ENCODE data around the gene CYSRT1.

Gene CYSRT1

GRCh38 chr9:137245450-137246421 lies 20.8 kb downstream of the CYSRT1 start:
- Histone ChIP-seq H3K36me3 (ENCODE audit: control insufficient read depth, low read depth, low read length) (peaks cover 18% of the 10 kb centered on the region), H3K4me3 (ENCODE audit: low read length) (no peak overlapping the region), H3K4me1 (ENCODE audit: control insufficient read depth, low read depth, low read length) (peaks cover 12% of the 10 kb centered on the region), H3K9ac (ENCODE audit: low read length) (no peak overlapping the region), H3K27me3 (ENCODE audit: control insufficient read depth, insufficient read depth, low read length) (peaks cover 4% of the 10 kb centered on the region), H3K27ac (ENCODE audit: low read length) (no peak overlapping the region), H3K9me3 (ENCODE audit: control insufficient read depth, low read depth, low read length) (no peaks in the 10 kb centered on the region)

- no peak overlapping the region for H3K4me3 ChIP-seq (ENCODE audit: low read length)
These were observed 22.4 kb downstream of the CYSRT1 start for GRCh38 chr9:137247135-137247915.

GRCh38 chr9:137247916-137248175 lies 22.9 kb downstream of the CYSRT1 start:
- H3K27ac ChIP-seq (ENCODE audit: low read length), result no peak overlapping the region
- H3K9ac ChIP-seq (ENCODE audit: low read length), result no peak overlapping the region
- no peaks in the 10 kb centered on the region for H3K9me3 ChIP-seq (ENCODE audit: control insufficient read depth, low read depth, low read length)
- H3K36me3 ChIP-seq (ENCODE audit: control insufficient read depth, low read depth, low read length), result peaks cover 9% of the 10 kb centered on the region
- peaks cover 4% of the 10 kb centered on the region for H3K27me3 ChIP-seq (ENCODE audit: control insufficient read depth, insufficient read depth, low read length)
- H3K4me1 ChIP-seq (ENCODE audit: control insufficient read depth, low read depth, low read length), result peaks cover 6% of the 10 kb centered on the region
- no peak overlapping the region for H3K4me3 ChIP-seq (ENCODE audit: low read length)

More at GRCh38 chr9:137247135-137247915, 22.4 kb downstream of the CYSRT1 start:
- Histone ChIP-seq H3K4me1 (ENCODE audit: control insufficient read depth, low read depth, low read length) (peaks cover 9% of the 10 kb centered on the region), H3K27ac (ENCODE audit: low read length) (no peak overlapping the region), H3K9me3 (ENCODE audit: control insufficient read depth, low read depth, low read length) (no peaks in the 10 kb centered on the region), H3K9ac (ENCODE audit: low read length) (no peak overlapping the region), H3K27me3 (ENCODE audit: control insufficient read depth, insufficient read depth, low read length) (peaks cover 4% of the 10 kb centered on the region), H3K36me3 (ENCODE audit: control insufficient read depth, low read depth, low read length) (peaks cover 15% of the 10 kb centered on the region)

GRCh38 chr9:137250329-137251193 lies 25.6 kb downstream of the CYSRT1 start:
- no peak overlapping the region for H3K27ac ChIP-seq (ENCODE audit: low read length)
- no peaks in the 10 kb centered on the region for H3K36me3 ChIP-seq (ENCODE audit: control insufficient read depth, low read depth, low read length)
- no peak overlapping the region for H3K9ac ChIP-seq (ENCODE audit: low read length)
- peaks cover 6% of the 10 kb centered on the region for H3K4me1 ChIP-seq (ENCODE audit: control insufficient read depth, low read depth, low read length)
- peaks cover 18% of the 10 kb centered on the region for H3K27me3 ChIP-seq (ENCODE audit: control insufficient read depth, insufficient read depth, low read length)
- H3K9me3 ChIP-seq (ENCODE audit: control insufficient read depth, low read depth, low read length), result no peaks in the 10 kb centered on the region
- H3K4me3 ChIP-seq (ENCODE audit: low read length), result no peak overlapping the region

- Histone ChIP-seq H3K4me3 (ENCODE audit: low read length) (no peak within 1 kb of the TSS), H3K27me3 (ENCODE audit: control insufficient read depth, insufficient read depth, low read length) (peaks cover 18% of the 10 kb centered on the region), H3K4me1 (ENCODE audit: control insufficient read depth, low read depth, low read length) (peaks cover 6% of the 10 kb centered on the region), H3K36me3 (ENCODE audit: control insufficient read depth, low read depth, low read length) (no peaks in the 10 kb centered on the region), H3K27ac (ENCODE audit: low read length) (no peak within 1 kb of the TSS), H3K9me3 (ENCODE audit: control insufficient read depth, low read depth, low read length) (no peaks in the 10 kb centered on the region), H3K9ac (ENCODE audit: low read length) (no peak within 1 kb of the TSS)
These were observed 26.2 kb downstream of the CYSRT1 start, which contains the start of gene STPG3 for GRCh38 chr9:137251194-137251461. Gene STPG3, plus strand, starts transcription at chr9:137251286. Its CDS starts 1 bp downstream, at chr9:137251287.

GRCh38 chr9:137251490-137252268 lies 26.7 kb downstream of the CYSRT1 start:
- Histone ChIP-seq H3K9ac (ENCODE audit: low read length) (no peak overlapping the region), H3K27ac (ENCODE audit: low read length) (no peak overlapping the region), H3K4me3 (ENCODE audit: low read length) (no peak overlapping the region), H3K36me3 (ENCODE audit: control insufficient read depth, low read depth, low read length) (peaks cover 2% of the 10 kb centered on the region), H3K4me1 (ENCODE audit: control insufficient read depth, low read depth, low read length) (peaks cover 6% of the 10 kb centered on the region), H3K27me3 (ENCODE audit: control insufficient read depth, insufficient read depth, low read length) (peaks cover 18% of the 10 kb centered on the region), H3K9me3 (ENCODE audit: control insufficient read depth, low read depth, low read length) (no peaks in the 10 kb centered on the region)

- no peak overlapping the region for H3K27ac ChIP-seq (ENCODE audit: low read length)
- peaks cover 18% of the 10 kb centered on the region for H3K27me3 ChIP-seq (ENCODE audit: control insufficient read depth, insufficient read depth, low read length)
- no peak overlapping the region for H3K4me3 ChIP-seq (ENCODE audit: low read length)
- H3K9ac ChIP-seq (ENCODE audit: low read length), result no peak overlapping the region
- H3K9me3 ChIP-seq (ENCODE audit: control insufficient read depth, low read depth, low read length), result no peaks in the 10 kb centered on the region
- peaks cover 6% of the 10 kb centered on the region for H3K4me1 ChIP-seq (ENCODE audit: control insufficient read depth, low read depth, low read length)
- peaks cover 6% of the 10 kb centered on the region for H3K36me3 ChIP-seq (ENCODE audit: control insufficient read depth, low read depth, low read length)
These were observed 27.9 kb downstream of the CYSRT1 start for GRCh38 chr9:137252555-137253506.

- Histone ChIP-seq H3K9ac (ENCODE audit: low read length) (no peak overlapping the region), H3K4me1 (ENCODE audit: control insufficient read depth, low read depth, low read length) (peaks cover 6% of the 10 kb centered on the region), H3K27me3 (ENCODE audit: control insufficient read depth, insufficient read depth, low read length) (peaks cover 18% of the 10 kb centered on the region), H3K9me3 (ENCODE audit: control insufficient read depth, low read depth, low read length) (no peaks in the 10 kb centered on the region), H3K27ac (ENCODE audit: low read length) (no peak overlapping the region), H3K4me3 (ENCODE audit: low read length) (peak overlapping the region; percentile 89), H3K36me3 (ENCODE audit: control insufficient read depth, low read depth, low read length) (peaks cover 14% of the 10 kb centered on the region)
These were observed 29.0 kb downstream of the CYSRT1 start for GRCh38 chr9:137253717-137254623.

- peak within 1 kb of the TSS; percentile 56 for H3K9ac ChIP-seq (ENCODE audit: low read length)
- H3K27me3 ChIP-seq (ENCODE audit: control insufficient read depth, insufficient read depth, low read length), result peaks cover 14% of the 10 kb centered on the region
- no peaks in the 10 kb centered on the region for H3K9me3 ChIP-seq (ENCODE audit: control insufficient read depth, low read depth, low read length)
- peaks cover 19% of the 10 kb centered on the region for H3K36me3 ChIP-seq (ENCODE audit: control insufficient read depth, low read depth, low read length)
- H3K4me1 ChIP-seq (ENCODE audit: control insufficient read depth, low read depth, low read length), result peaks cover 6% of the 10 kb centered on the region
- peak within 1 kb of the TSS; percentile 89 for H3K4me3 ChIP-seq (ENCODE audit: low read length)
- no peak within 1 kb of the TSS for H3K27ac ChIP-seq (ENCODE audit: low read length)
These were observed 29.9 kb downstream of the CYSRT1 start, which contains the start of gene NELFB for GRCh38 chr9:137254624-137255447. Gene NELFB, plus strand, starts transcription at chr9:137255327.

All from iPS-18a (cell line).